Prostate gland (tissue), 2 donors: ENCODE data around the gene KIF17. TPM values are rescaled to one million over a fixed set of nuclear protein-coding genes. Genes with fewer than 3 reads are reported as not detected.

Experiments
- DNase-seq: peaks from one replicate; pipeline ENCODE4 v3.0.0-alpha.2; 2019; ENCODE audit warnings: low spot score
- H3K27ac ChIP-seq, 2 donors: fragments of 200-600 bp; sonication (generic); 2 replicates each; pipeline ENCODE4 v1.5.1; 2017 to 2019
- H3K27me3 ChIP-seq: fragments of 200-600 bp; sonication (generic); replicated peaks from 2 replicates; pipeline ENCODE4 v1.5.1; 2019; ENCODE audit not compliant: insufficient read depth
- H3K36me3 ChIP-seq, 2 donors: fragments of 200-600 bp; sonication (generic); 1 replicate in 1 of 2; 2 replicates in 1 of 2; pipeline versions ENCODE4 v1.5.1 to v1.8.1; 2017 to 2019
- H3K4me1 ChIP-seq: fragments of 200-600 bp; sonication (generic); replicated peaks from 2 replicates; pipeline ENCODE4 v1.5.1; 2019
- H3K4me3 ChIP-seq, 2 donors: fragments of 200-600 bp; sonication (generic); 2 replicates each; pipeline ENCODE4 v1.5.1; 2017 to 2019
- H3K9me3 ChIP-seq: fragments of 200-600 bp; sonication (generic); 2 replicates; pipeline ENCODE4 v1.5.1; 2017
- CTCF ChIP-seq, 4 experiments: fragments of 200-600 bp in 2 of 4; fragments of 450-650 bp in 2 of 4; sonication (generic) in 2 of 4; IDR thresholded peaks; 1 replicate in 3 of 4; 2 replicates in 1 of 4; pipeline ENCODE4 v1.5.1; 2016 to 2019; ENCODE audit warnings: antibody characterized with exemption in 4 of 4, mild to moderate bottlenecking in 2 of 4, moderate library complexity in 2 of 4
- POLR2A ChIP-seq: fragments of 450-650 bp; IDR thresholded peaks from one replicate; pipeline ENCODE4 v1.6.1; 2016; ENCODE audit warnings: antibody characterized with exemption, mild to moderate bottlenecking
- POLR2AphosphoS5 ChIP-seq: sonication (generic); formaldehyde crosslinking; IDR thresholded peaks from one replicate; pipeline ENCODE4 v1.6.1; 2017; ENCODE audit warnings: antibody characterized with exemption
- WGBS: methylation state at CpG from one replicate; pipeline ENCODE4 v1.1.5; 2018; 5-methylcytosine and 5-hydroxymethylcytosine counted together
- intact Hi-C: fragments of 100-400 bp; cut with DNase I; formaldehyde crosslinking; loops from one replicate; pipeline ENCODE4 v1.14.2; 2022
- total RNA-seq, 2 donors: library from RNA; depleted of rRNA; stranded (reverse); fragments of >200 nt; gene quantifications; one replicate each; pipeline ENCODE4 v1.1.0, GENCODE V29; 2016

Gene KIF17
- total RNA-seq, 2 donors from 2014 or later: 1.6 to 12.6 TPM

DNA sequence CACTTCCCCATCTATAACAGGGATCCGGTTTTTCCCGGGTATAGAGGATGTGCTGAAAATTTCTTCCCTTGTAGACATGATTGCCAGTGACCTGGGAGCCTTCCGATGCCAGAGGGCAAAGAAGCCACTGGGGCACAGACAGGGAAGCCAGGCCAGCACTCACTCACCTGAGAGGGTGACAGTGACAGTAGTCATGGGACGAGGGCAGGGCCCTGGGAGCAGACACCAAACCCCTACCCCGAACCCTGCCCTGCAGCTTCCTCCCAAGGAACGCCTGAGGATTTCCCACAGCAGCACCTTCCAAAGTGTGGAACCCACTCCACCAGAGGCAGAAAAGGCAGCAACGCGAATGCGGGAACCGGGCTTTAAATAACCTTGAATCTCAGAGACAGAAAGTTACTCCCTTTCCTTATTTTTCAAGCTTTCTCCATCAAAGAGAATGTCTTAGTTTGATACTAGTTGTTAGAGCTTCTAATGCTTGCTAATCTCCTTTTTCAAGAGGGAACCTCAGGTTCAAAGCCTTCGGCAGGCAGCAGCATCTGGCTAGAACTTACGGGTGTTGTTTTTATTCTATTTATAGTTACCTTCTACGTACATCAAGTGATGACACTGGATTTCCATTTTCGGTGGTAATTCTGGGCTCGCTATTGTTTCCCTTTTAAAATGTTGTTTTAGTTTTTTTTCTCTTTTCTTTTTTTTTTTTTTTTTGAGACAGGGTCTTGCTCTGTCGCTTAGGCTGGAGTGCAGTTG lies 59.5 kb downstream of the KIF17 start:
- intact Hi-C loops: no loop called here
- Histone ChIP-seq H3K27me3 (no peaks in the 10 kb centered on the region), H3K36me3 (peaks cover 7 to 12% of the 10 kb centered on the region in 2 donors), H3K4me3 (no peak overlapping the region), H3K27ac (no peak overlapping the region), H3K9me3 (no peaks in the 10 kb centered on the region), H3K4me1 (no peaks in the 10 kb centered on the region)
- WGBS: 86% methylated on average over 16 of the region's 16 CpGs
- TF ChIP-seq POLR2AphosphoS5 (no peak), POLR2A (no peak), CTCF (IDR thresholded peaks at IDR 0.05) (no peak)
- no peak for DNase-seq

DNA sequence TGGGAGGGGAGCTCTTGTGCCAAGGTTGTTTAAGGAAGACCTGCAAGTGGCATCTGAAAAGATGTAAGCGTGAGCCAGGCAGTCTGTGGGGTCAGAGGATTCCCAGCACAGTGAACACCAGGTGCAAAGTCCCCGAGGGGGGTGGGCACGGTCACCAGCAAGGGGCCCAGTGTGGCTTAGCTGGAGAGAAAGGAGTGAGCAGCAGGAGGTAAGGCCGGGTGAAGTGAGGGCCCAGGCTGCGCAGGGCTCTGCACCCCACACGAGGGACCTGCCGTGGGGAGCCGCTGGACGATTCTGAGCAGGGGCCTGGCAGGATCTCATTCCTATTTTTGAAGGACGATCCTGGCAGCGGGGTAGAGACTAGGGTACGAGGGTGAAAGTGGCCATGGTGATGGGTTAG lies 60.8 kb downstream of the KIF17 start:
- no peak overlapping the region for H3K27ac ChIP-seq
- H3K4me3 ChIP-seq: no peak overlapping the region
- no peaks in the 10 kb centered on the region for H3K9me3 ChIP-seq
- no peaks in the 10 kb centered on the region for H3K27me3 ChIP-seq
- no peaks in the 10 kb centered on the region for H3K4me1 ChIP-seq
- DNase-seq: no peak
- H3K36me3 ChIP-seq: peaks cover 13 to 18% of the 10 kb centered on the region in 2 donors
- no peak for TF ChIP-seq CTCF (IDR thresholded peaks at IDR 0.05)
- 85% methylated on average over 12 of the region's 12 CpGs for WGBS
- intact Hi-C loops: no loop called here

DNA sequence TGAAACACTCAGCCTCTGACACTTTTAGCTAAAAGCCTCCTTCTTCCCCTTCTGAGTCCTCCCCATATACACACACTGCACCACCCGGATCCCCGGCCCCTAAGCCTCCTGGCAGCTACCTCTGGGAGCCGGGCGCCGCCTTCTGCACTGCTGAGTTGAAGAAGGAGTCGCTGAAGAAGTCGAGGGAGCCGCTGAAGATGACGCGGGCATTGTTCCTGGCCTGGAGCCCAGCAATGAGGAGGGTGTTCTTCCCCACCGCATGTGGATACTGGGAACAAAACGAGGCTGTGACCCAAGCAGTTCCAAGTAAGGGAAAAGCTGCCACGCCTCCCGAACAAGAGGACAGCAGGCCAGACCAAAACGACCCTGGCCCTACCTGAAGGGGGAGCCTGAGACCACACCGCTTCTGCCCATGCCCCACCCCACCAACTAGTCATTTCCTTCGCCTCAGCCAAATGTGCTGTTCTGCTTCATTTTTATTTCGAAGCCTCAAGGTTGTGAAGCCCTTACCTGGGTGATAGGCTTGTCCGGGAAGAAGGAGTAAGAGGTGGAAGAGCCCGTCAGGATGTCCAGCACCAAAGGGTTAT lies 63.6 kb downstream of the KIF17 start:
- Histone ChIP-seq H3K4me3 (no peak overlapping the region), H3K36me3 (peaks cover 13 to 19% of the 10 kb centered on the region in 2 donors), H3K27me3 (no peaks in the 10 kb centered on the region), H3K9me3 (no peaks in the 10 kb centered on the region), H3K4me1 (no peaks in the 10 kb centered on the region), H3K27ac (no peak overlapping the region)
- DNase-seq: no peak
- no peak for TF ChIP-seq CTCF (IDR thresholded peaks at IDR 0.05)
- TF ChIP-seq POLR2AphosphoS5: no peak
- TF ChIP-seq POLR2A: no peak
- intact Hi-C loops: no loop called here
- 75% methylated on average over 20 of the region's 20 CpGs for WGBS

GRCh38 chr1:20652300-20652699 lies 65.5 kb downstream of the KIF17 start:
- no peak for DNase-seq
- H3K9me3 ChIP-seq: no peaks in the 10 kb centered on the region

More at GRCh38 chr1:20652300-20652699, 65.5 kb downstream of the KIF17 start:
- Histone ChIP-seq H3K36me3 (peaks cover 20 to 37% of the 10 kb centered on the region in 2 donors), H3K4me1 (no peaks in the 10 kb centered on the region), H3K27ac (no peak overlapping the region), H3K4me3 (no peak overlapping the region), H3K27me3 (no peaks in the 10 kb centered on the region)
- TF ChIP-seq CTCF (IDR thresholded peaks at IDR 0.05) (no peak), POLR2A (no peak), POLR2AphosphoS5 (no peak)
- 92% methylated on average over 15 of the region's 15 CpGs for WGBS
- intact Hi-C loops: no loop called here
